C4-2B (cell line): ENCODE data around the gene SLC1A7.

ENCODE experiments used
- ZFX ChIP-seq: fragments of 450-650 bp; IDR thresholded peaks from 2 replicates; pipeline ENCODE4 v1.6.1; 2017
- TF ChIP-seq, protein P1 (sequence below): fragments of 450-650 bp; conservative IDR thresholded peaks from 2 replicates; pipeline ENCODE4 v1.5.1; 2017; ENCODE audit warnings: mild to moderate bottlenecking

DNA sequence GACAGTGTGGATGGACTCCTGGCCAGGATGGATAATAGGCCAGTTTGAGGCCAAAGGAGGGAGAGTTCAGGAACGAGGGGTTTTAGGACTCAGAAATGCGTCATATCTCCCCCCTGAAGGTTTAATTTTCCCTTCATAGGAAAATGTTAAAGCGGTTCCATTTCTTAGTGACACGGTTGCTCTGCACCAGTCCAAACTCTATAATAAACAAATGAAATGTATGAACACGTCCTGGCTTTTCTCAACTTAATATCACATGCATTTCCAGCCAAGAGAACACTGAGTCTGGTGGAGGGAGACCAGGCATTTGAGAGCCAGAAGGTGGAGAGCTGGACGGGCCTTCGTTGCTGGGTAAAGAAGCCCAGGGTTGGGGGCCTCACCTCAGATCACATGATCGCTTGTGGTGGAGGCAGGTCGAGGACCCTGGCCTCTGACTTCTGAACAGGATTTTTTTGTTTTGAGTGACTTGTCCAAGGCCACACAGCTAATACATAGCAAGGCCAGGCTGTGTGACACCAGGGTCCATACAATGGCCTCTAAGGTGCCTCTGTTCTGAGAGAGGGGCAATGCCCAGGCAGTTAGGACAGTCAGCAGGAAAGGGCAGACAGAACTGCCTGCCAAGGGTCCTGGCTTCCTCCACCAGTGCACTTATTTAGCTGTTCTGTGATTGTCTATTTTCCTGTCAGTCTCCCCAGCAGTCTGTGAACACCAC, 11.4 kb downstream of the SLC1A7 start:
- TF ChIP-seq, protein P1, sequence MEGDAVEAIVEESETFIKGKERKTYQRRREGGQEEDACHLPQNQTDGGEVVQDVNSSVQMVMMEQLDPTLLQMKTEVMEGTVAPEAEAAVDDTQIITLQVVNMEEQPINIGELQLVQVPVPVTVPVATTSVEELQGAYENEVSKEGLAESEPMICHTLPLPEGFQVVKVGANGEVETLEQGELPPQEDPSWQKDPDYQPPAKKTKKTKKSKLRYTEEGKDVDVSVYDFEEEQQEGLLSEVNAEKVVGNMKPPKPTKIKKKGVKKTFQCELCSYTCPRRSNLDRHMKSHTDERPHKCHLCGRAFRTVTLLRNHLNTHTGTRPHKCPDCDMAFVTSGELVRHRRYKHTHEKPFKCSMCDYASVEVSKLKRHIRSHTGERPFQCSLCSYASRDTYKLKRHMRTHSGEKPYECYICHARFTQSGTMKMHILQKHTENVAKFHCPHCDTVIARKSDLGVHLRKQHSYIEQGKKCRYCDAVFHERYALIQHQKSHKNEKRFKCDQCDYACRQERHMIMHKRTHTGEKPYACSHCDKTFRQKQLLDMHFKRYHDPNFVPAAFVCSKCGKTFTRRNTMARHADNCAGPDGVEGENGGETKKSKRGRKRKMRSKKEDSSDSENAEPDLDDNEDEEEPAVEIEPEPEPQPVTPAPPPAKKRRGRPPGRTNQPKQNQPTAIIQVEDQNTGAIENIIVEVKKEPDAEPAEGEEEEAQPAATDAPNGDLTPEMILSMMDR, result no peak
- TF ChIP-seq ZFX, result no peak
